AG04450 (cell line): ENCODE data around the gene CDH22. TPM values are rescaled to one million over a fixed set of nuclear protein-coding genes. Genes with fewer than 3 reads are reported as not detected.

Experiments
- CTCF ChIA-PET: fragments of 300-600, 350-600 bp; formaldehyde crosslinking; extraction: SDS; loops from one replicate; lab custom pipeline; 2022; ENCODE audit warnings: antibody characterized with exemption, inconsistent platforms; lab: Charles Lee
- POLR2A ChIA-PET: fragments of 350-600 bp; formaldehyde crosslinking; extraction: SDS; loops from one replicate; lab custom pipeline; 2021; ENCODE audit warnings: antibody characterized with exemption, inconsistent platforms; lab: Yijun Ruan, JAX
- DNase-seq: peaks from one replicate; pipeline ENCODE4 v3.0.0-alpha.2; 2011; ENCODE audit warnings: low read depth, low spot score
- H3K27ac ChIP-seq: one replicate; pipeline ENCODE4 v1.5.1; 2012; ENCODE audit warnings: low read depth, low read length, control low read depth
- H3K27me3 ChIP-seq: one replicate; pipeline ENCODE4 v1.6.0; 2012; ENCODE audit warnings: low read length; ENCODE audit not compliant: control insufficient read depth, insufficient read depth
- H3K4me3 ChIP-seq: 2 replicates; pipeline ENCODE4 v1.5.1; 2011; ENCODE audit warnings: mild to moderate bottlenecking, low read depth, low read length, control low read depth
- H3K9me3 ChIP-seq: 2 replicates; pipeline ENCODE4 v1.5.1; 2012; ENCODE audit warnings: low read length; ENCODE audit not compliant: control insufficient read depth, insufficient read depth
- polyA plus RNA-seq: library from polyadenylated mRNA; depleted of rRNA; stranded (reverse); fragments of >200 nt; gene quantifications from 2 replicates; pipeline ENCODE4 v1.2.3, GENCODE V29; 2011
- TF ChIP-seq, protein P1 (sequence below): IDR thresholded peaks from 2 replicates; pipeline ENCODE4 v1.5.1; 2011; ENCODE audit warnings: low read depth, low read length, control low read depth, inconsistent platforms

CDH22 gene
- polyA plus RNA-seq, 1 experiment: not detected

DNA sequence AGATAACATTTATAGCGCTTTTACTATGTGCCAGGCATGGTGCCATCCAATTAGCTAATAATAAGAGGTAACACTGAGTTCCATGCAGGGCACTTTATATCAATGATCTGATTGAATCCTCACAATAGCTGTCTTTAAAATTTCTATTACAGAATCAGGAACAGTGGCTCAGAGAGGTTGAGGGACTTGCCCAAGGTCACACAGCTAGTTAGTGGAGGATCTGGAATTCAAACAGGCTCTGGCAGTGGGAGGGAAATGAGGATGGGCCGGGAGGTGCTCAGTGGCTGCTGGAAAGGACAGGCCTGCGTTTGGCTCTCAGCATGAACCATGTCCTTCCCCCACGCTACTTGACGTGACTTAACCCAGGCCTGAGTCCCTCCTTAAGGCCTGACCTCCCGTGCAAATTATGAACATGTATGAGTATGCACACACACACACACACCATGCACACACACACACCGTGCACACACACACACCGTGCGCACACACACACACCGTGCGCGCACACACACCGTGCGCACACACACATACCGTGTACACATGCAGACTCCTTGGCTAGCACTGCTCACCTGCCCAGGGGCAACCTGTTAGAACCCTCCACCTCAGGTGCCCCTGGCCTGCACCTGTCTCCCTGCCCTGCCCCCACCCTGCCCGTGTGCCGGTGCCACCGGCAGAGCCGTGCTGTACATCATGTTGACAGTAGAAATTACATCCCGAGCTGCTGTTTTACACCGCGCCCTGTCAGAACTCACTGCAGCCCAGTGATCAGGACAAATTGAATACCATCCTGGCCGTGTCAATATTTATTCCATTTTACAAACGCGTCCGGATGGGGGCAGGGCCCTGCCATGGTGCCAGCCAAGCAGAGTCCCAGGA is 43.7 kb downstream of the CDH22 start:
- Histone ChIP-seq H3K27ac (no peak overlapping the region), H3K4me3 (no peak overlapping the region), H3K9me3 (no peaks in the 10 kb centered on the region; the same call in 1 of the 2 replicates), H3K27me3 (no peaks in the 10 kb centered on the region)
- TF ChIP-seq, protein P1, sequence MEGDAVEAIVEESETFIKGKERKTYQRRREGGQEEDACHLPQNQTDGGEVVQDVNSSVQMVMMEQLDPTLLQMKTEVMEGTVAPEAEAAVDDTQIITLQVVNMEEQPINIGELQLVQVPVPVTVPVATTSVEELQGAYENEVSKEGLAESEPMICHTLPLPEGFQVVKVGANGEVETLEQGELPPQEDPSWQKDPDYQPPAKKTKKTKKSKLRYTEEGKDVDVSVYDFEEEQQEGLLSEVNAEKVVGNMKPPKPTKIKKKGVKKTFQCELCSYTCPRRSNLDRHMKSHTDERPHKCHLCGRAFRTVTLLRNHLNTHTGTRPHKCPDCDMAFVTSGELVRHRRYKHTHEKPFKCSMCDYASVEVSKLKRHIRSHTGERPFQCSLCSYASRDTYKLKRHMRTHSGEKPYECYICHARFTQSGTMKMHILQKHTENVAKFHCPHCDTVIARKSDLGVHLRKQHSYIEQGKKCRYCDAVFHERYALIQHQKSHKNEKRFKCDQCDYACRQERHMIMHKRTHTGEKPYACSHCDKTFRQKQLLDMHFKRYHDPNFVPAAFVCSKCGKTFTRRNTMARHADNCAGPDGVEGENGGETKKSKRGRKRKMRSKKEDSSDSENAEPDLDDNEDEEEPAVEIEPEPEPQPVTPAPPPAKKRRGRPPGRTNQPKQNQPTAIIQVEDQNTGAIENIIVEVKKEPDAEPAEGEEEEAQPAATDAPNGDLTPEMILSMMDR: no peak
- ChIA-PET CTCF (no interaction called here), POLR2A (no interaction called here)
- DNase-seq: no peak

DNA sequence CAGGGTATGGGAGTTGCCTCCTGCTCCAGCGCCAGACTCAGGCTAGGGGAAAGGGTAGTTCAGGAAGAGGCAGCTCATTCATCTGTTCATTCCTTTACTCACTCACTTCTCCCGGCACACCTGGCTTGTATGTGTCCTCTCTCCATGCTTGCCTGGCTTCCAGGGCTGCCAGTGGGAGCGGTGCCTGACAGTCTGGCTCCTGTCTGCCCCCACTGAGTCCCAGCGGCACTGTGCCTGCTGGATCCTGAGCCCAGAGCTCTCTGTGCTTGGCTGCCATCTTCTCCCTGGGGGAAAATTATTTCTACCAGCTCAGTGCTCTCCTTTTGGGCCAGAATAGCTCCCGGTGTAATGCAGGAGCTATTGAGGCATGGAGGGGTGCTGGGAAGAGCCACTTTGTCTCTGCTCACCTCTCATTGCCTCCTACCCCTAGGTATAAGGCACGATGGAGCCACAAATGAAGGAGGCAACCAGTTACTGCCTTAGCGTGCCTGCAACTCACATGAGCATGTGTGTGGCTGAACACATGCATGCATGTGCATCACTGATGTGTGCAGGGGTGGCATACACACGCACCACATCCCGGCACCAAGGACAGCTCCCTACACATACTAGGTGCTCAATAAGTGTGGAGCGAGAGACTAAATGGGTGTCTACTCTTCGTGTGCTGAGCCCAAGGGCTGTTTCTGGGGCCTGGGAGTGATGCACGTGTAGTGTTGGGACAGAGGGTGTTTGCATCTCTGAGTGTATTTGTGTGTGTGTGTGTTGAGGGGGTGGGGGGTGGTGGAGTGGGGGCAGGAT is 46.6 kb downstream of the CDH22 start:
- ChIA-PET POLR2A (no interaction called here), CTCF (no interaction called here)
- Histone ChIP-seq H3K27me3 (peaks cover 5% of the 10 kb centered on the region), H3K27ac (no peak overlapping the region), H3K4me3 (no peak overlapping the region), H3K9me3 (no peaks in the 10 kb centered on the region; the same call in 1 of the 2 replicates)
- TF ChIP-seq, protein P1: no peak
- DNase-seq: no peak

DNA sequence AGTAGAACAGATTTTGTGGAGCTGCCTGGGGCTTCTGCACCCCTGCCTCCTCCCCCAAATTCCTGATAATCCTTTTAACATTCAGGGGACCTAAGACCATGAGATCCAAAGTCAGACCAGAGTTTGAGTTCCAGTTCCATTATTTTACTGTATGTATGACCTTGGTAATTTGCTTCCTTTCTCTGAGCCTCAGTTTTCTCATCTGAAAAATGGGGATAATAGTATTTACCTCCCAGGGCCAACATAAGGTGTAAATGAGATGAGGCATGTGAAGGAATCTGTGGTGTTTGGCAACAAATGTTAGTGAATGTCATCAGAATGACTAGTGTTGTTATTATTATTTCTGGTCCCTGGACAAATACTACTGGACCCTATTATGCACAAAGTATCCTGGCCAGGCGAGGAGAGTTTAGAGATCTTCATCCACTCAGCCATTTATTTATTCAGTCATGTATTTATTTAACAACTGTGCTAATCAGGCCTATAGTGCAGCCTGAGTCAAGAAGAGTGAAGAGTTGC is 47.3 kb downstream of the CDH22 start:
- Histone ChIP-seq H3K27ac (no peak overlapping the region), H3K27me3 (peaks cover 5% of the 10 kb centered on the region), H3K4me3 (no peak overlapping the region), H3K9me3 (no peaks in the 10 kb centered on the region; the same call in 1 of the 2 replicates)
- no peak for DNase-seq
- TF ChIP-seq, protein P1: no peak
- POLR2A ChIA-PET: no interaction called here
- CTCF ChIA-PET: no interaction called here

DNA sequence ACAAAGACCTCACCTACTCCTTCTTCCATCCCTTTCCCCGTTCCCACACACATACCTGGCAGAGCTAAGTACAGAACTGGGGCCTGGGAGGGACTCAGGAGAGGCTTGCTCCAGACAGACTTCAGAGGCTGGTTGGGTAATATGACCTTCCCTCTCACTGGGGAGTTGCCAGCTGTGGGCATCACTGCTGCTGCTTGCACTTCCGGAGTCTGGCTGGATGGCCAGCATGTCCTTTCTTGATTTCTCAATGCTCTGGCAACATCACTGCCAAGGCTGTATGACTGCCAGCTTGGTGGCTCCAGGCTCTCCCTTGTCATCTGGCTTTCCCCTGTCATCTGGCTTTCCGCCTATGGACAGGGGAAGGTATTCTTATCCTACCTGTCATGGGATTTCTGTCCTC is 47.8 kb downstream of the CDH22 start:
- TF ChIP-seq, protein P1: no peak
- H3K4me3 ChIP-seq: no peak overlapping the region
- no peak overlapping the region for H3K27ac ChIP-seq
- DNase-seq: no peak
- ChIA-PET POLR2A (no interaction called here), CTCF (no interaction called here)
- H3K27me3 ChIP-seq: peaks cover 8% of the 10 kb centered on the region
- no peaks in the 10 kb centered on the region; the same call in 1 of the 2 replicates for H3K9me3 ChIP-seq
